Endodermal cell (in vitro differentiated cells): ENCODE data around the gene CFAP46. TPM values are rescaled to one million over a fixed set of nuclear protein-coding genes. Genes with fewer than 3 reads are reported as not detected.

Experiments
- DNase-seq: peaks from one replicate; pipeline ENCODE4 v3.0.0-alpha.2; 2017
- H3K27ac ChIP-seq: 2 replicates; pipeline ENCODE4 v1.5.1; 2013; ENCODE audit warnings: mild to moderate bottlenecking, low read depth, low read length, moderate library complexity
- H3K27me3 ChIP-seq: 2 replicates; pipeline ENCODE4 v1.6.1; 2013; ENCODE audit warnings: mild to moderate bottlenecking, low read length, moderate library complexity; ENCODE audit not compliant: insufficient read depth, control insufficient read depth, poor library complexity, severe bottlenecking
- H3K36me3 ChIP-seq: 2 replicates; pipeline ENCODE4 v1.7.0; 2013; ENCODE audit warnings: mild to moderate bottlenecking, low read length, moderate library complexity; ENCODE audit not compliant: control insufficient read depth, insufficient read depth
- H3K4me1 ChIP-seq: one replicate; pipeline ENCODE4 v1.7.0; 2013; ENCODE audit warnings: low read length; ENCODE audit not compliant: control insufficient read depth, insufficient read depth
- H3K4me3 ChIP-seq: 2 replicates; pipeline ENCODE4 v1.5.1; 2013; ENCODE audit warnings: mild to moderate bottlenecking, low read length, moderate library complexity
- H3K9ac ChIP-seq: 2 replicates; pipeline ENCODE4 v1.6.1; 2013; ENCODE audit warnings: mild to moderate bottlenecking, low read length, moderate library complexity; ENCODE audit not compliant: poor library complexity, severe bottlenecking; ENCODE audit errors: extremely low read depth
- H3K9me3 ChIP-seq: 2 replicates; pipeline ENCODE4 v1.6.1; 2013; ENCODE audit warnings: mild to moderate bottlenecking, low read length, moderate library complexity; ENCODE audit not compliant: control insufficient read depth
- H3K27ac Mint-ChIP-seq: 2 replicates; pipeline ENCODE4 v1.8.0; 2020; ENCODE audit warnings: mixed read lengths
- H3K27me3 Mint-ChIP-seq: 2 replicates; pipeline ENCODE4 v1.8.0; 2021; ENCODE audit warnings: mild to moderate bottlenecking, mixed read lengths; ENCODE audit not compliant: insufficient read depth
- H3K36me3 Mint-ChIP-seq: 2 replicates; pipeline ENCODE4 v1.8.0; 2020; ENCODE audit warnings: low read depth, mixed read lengths
- H3K4me1 Mint-ChIP-seq: 2 replicates; pipeline ENCODE4 v1.8.0; 2020; ENCODE audit warnings: mixed read lengths
- H3K4me3 Mint-ChIP-seq: 2 replicates; pipeline ENCODE4 v1.8.0; 2020; ENCODE audit warnings: mild to moderate bottlenecking, moderate library complexity, mixed read lengths
- H3K9me3 Mint-ChIP-seq: 2 replicates; pipeline ENCODE4 v1.8.0; 2020; ENCODE audit warnings: mild to moderate bottlenecking, mixed read lengths
- CTCF ChIP-seq: fragments of 200-600 bp; sonication (generic); conservative IDR thresholded peaks from 2 replicates; pipeline ENCODE4 v1.5.0; 2021; ENCODE audit warnings: antibody characterized with exemption, mild to moderate bottlenecking
- WGBS, 2 experiments: methylation state at CpG; one replicate each; pipeline versions ENCODE4 v1.1.5 to v1.1.7; 2013; ENCODE audit warnings: missing lambda C conversion rate in 2 of 2, mixed read lengths in 1 of 2; ENCODE audit not compliant: insufficient coverage in 1 of 2, insufficient read length in 1 of 2; 5-methylcytosine and 5-hydroxymethylcytosine counted together
- total RNA-seq, 2 donors: library from RNA; stranded (reverse); fragmentation: NEBNext Ultra II Directional in 1 of 2; extraction: Animal tissue kit (Norgen Biotek cat#: 25700) in 1 of 2; gene quantifications; 2 replicates in 1 of 2; 3 replicates in 1 of 2; pipeline ENCODE4 v1.2.1, GENCODE V29; 2021

The CFAP46 gene
- total RNA-seq, 2 donors from 2014 or later: 9.9 to 10.5 TPM

GRCh38 chr10:132848951-132849545 is 93.3 kb downstream of the CFAP46 start:
- no peaks in the 10 kb centered on the region for H3K27me3 ChIP-seq
- no peak overlapping the region for H3K4me3 Mint-ChIP-seq
- no peaks in the 10 kb centered on the region for H3K9me3 ChIP-seq
- peak; percentile 37 for DNase-seq
- no peak overlapping the region for H3K9ac ChIP-seq
- 92 to 95% methylated on average over 21 of the region's 21 CpGs for WGBS, 2 experiments
- H3K27me3 Mint-ChIP-seq: no peaks in the 10 kb centered on the region
- TF ChIP-seq CTCF: no peak
- H3K9me3 Mint-ChIP-seq: peaks cover 14% of the 10 kb centered on the region
- no peak overlapping the region for H3K27ac ChIP-seq
- no peak overlapping the region for H3K4me3 ChIP-seq
- no peaks in the 10 kb centered on the region for H3K36me3 ChIP-seq
- H3K27ac Mint-ChIP-seq: no peak overlapping the region
- H3K4me1 ChIP-seq: no peaks in the 10 kb centered on the region
- no peaks in the 10 kb centered on the region for H3K36me3 Mint-ChIP-seq
- H3K4me1 Mint-ChIP-seq: no peaks in the 10 kb centered on the region

GRCh38 chr10:132848291-132848701 is 94.1 kb downstream of the CFAP46 start:
- H3K36me3 Mint-ChIP-seq: no peaks in the 10 kb centered on the region
- Histone ChIP-seq H3K9me3 (no peaks in the 10 kb centered on the region), H3K4me3 (no peak overlapping the region), H3K9ac (no peak overlapping the region), H3K27me3 (no peaks in the 10 kb centered on the region), H3K36me3 (no peaks in the 10 kb centered on the region), H3K4me1 (no peaks in the 10 kb centered on the region), H3K27ac (no peak overlapping the region)
- H3K4me3 Mint-ChIP-seq: no peak overlapping the region
- WGBS, 2 experiments: 73 to 83% methylated on average over 6 to 10 of the region's 12 CpGs
- no peak for TF ChIP-seq CTCF
- no peaks in the 10 kb centered on the region for H3K4me1 Mint-ChIP-seq
- H3K27me3 Mint-ChIP-seq: no peaks in the 10 kb centered on the region
- H3K9me3 Mint-ChIP-seq: peaks cover 14% of the 10 kb centered on the region
- peak; percentile 56 for DNase-seq
- H3K27ac Mint-ChIP-seq: no peak overlapping the region

GRCh38 chr10:132847856-132848255 is 94.5 kb downstream of the CFAP46 start:
- H3K4me1 Mint-ChIP-seq: no peaks in the 10 kb centered on the region
- Histone ChIP-seq H3K27ac (no peak overlapping the region), H3K9me3 (no peaks in the 10 kb centered on the region), H3K36me3 (no peaks in the 10 kb centered on the region), H3K4me3 (no peak overlapping the region), H3K9ac (no peak overlapping the region), H3K27me3 (no peaks in the 10 kb centered on the region), H3K4me1 (no peaks in the 10 kb centered on the region)
- no peak overlapping the region for H3K27ac Mint-ChIP-seq
- TF ChIP-seq CTCF: no peak
- H3K9me3 Mint-ChIP-seq: peaks cover 12% of the 10 kb centered on the region
- H3K27me3 Mint-ChIP-seq: no peaks in the 10 kb centered on the region
- WGBS, 2 experiments: 88 to 91% methylated on average over 15 to 17 of the region's 17 CpGs
- DNase-seq: no peak
- H3K4me3 Mint-ChIP-seq: no peak overlapping the region
- no peaks in the 10 kb centered on the region for H3K36me3 Mint-ChIP-seq
